Measurements from ENCODE around the gene EPHA10.
"Not testable (repeated sequence)": the region's sequence is repeated elsewhere in the genome, so short reads cannot be mapped to it uniquely, and the experiment has no call there.

EPHA10 gene

DNA sequence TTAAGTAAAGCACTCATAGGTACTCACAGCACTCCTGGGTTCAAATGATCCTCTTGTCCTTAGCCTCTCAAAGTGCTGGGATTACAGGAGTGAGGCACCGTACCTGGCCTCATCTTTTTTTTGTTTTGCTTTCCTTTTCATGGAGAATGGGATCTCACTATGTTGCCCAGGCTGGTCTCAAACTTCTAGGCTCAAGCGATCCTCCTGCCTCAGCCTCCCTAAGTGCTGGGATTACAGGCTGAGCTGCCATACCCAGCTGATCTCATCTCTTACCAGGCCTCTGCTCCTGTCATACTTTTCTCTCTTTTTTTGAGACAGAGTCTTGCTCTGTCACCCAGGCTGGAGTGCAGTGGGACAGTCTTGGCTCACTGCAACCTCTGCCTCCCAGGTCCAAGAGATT, 77.2 kb downstream of the EPHA10 start:
- H3K27ac Mint-ChIP-seq (ENCODE audit: low read depth); H3K9me3 Mint-ChIP-seq; ATAC-seq (replicated peaks; ENCODE audit: extremely low read depth, poor library complexity, severe bottlenecking); H3K4me3 Mint-ChIP-seq; DNase-seq (ENCODE audit: low spot score in 2 of 2); H3K27me3 Mint-ChIP-seq: not testable (repeated sequence)
- Mint-ChIP-seq H3K4me1 (peaks cover 43% of the 10 kb centered on the region), H3K36me3 (ENCODE audit: insufficient read depth) (peaks cover 50% of the 10 kb centered on the region)

GRCh38 chr1:37685722-37686121, 79.2 kb downstream of the EPHA10 start:
- ATAC-seq (replicated peaks; ENCODE audit: extremely low read depth, poor library complexity, severe bottlenecking), result no peak
- Mint-ChIP-seq H3K36me3 (ENCODE audit: insufficient read depth) (peaks cover 49% of the 10 kb centered on the region), H3K27ac (ENCODE audit: low read depth) (no peak overlapping the region)

DNA sequence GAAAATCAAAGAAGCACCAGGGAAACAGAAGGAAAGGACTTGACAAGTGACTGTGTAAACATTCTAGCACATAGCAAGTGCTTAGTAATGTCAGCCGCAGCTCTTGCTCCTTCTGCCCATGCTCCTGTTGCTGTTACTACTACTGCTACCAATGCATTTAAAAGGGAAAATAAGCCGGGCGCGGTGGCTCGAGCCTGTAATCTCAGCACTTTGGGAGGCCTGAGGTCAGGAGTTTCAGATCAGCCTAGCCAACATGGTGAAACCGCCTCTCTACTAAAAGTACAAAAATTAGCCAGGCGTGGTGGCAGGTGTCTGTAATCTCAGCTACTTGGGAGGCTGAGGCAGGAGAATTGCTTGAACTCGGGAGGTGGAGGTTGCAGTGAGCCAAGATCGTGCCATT, 80.7 kb downstream of the EPHA10 start:
- H3K9me3 Mint-ChIP-seq; H3K27me3 Mint-ChIP-seq; DNase-seq (ENCODE audit: low spot score in 2 of 2); H3K27ac Mint-ChIP-seq (ENCODE audit: low read depth); H3K4me3 Mint-ChIP-seq; ATAC-seq (replicated peaks; ENCODE audit: extremely low read depth, poor library complexity, severe bottlenecking): not testable (repeated sequence)
- Mint-ChIP-seq H3K4me1 (peaks cover 18% of the 10 kb centered on the region), H3K36me3 (ENCODE audit: insufficient read depth) (peaks cover 43% of the 10 kb centered on the region)

More at GRCh38 chr1:37685722-37686121, 79.2 kb downstream of the EPHA10 start:
- no peak for DNase-seq (ENCODE audit: low spot score in 2 of 2)
- H3K4me1 Mint-ChIP-seq, result peaks cover 31% of the 10 kb centered on the region
- H3K9me3 Mint-ChIP-seq, result no peaks in the 10 kb centered on the region
- H3K27me3 Mint-ChIP-seq, result no peaks in the 10 kb centered on the region
- H3K4me3 Mint-ChIP-seq, result no peak overlapping the region

DNA sequence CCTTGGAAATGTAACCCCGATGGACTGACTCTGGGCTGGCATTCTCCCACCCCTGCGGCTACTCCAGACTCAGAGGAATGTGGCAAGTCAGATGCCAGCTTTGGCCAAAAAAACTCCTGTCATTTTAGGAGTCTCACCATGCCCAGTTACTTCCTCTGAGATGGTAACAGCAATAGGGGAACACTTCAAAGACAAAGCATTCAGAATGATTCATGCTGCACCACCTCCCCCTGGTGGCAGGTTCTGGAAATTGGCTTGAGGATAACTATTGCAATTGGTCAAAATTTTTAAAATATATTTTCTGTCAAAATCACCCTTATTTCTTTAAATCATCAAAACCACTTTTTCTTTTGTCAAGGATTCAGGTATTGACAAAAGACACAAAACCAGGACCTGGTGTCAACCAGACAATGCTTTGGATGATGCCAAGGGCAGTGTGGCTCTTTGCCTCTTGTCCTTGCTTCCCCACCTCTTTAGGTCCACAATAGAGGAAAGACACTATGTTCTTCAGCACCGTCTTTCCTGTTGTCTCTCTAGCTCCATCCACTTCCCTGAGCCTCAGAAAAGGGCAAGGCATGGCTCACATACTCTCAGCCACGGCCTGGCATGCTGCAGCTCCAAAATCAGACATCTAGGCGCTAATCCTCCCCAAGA, 82.5 kb downstream of the EPHA10 start:
- Mint-ChIP-seq H3K27ac (ENCODE audit: low read depth) (peak overlapping the region; percentile 30), H3K36me3 (ENCODE audit: insufficient read depth) (peaks cover 37% of the 10 kb centered on the region)
- peak; percentile 64 to 72 for DNase-seq (ENCODE audit: low spot score in 2 of 2)

GRCh38 chr1:37680933-37681332, 84.0 kb downstream of the EPHA10 start:
- H3K27ac Mint-ChIP-seq (ENCODE audit: low read depth), result no peak overlapping the region
- H3K4me1 Mint-ChIP-seq, result peaks cover 7% of the 10 kb centered on the region
- peaks cover 32% of the 10 kb centered on the region for H3K36me3 Mint-ChIP-seq (ENCODE audit: insufficient read depth)
- H3K4me3 Mint-ChIP-seq, result no peak overlapping the region
- DNase-seq (ENCODE audit: low spot score in 2 of 2) (no peak), ATAC-seq (replicated peaks; ENCODE audit: extremely low read depth, poor library complexity, severe bottlenecking) (no peak)
- no peaks in the 10 kb centered on the region for H3K9me3 Mint-ChIP-seq
- H3K27me3 Mint-ChIP-seq, result no peaks in the 10 kb centered on the region

More for the DNA sequence above, 82.5 kb downstream of the EPHA10 start:
- H3K27me3 Mint-ChIP-seq, result no peaks in the 10 kb centered on the region
- no peak overlapping the region for H3K4me3 Mint-ChIP-seq
- peaks cover 7% of the 10 kb centered on the region for H3K4me1 Mint-ChIP-seq
- ATAC-seq (replicated peaks; ENCODE audit: extremely low read depth, poor library complexity, severe bottlenecking), result no peak
- H3K9me3 Mint-ChIP-seq, result no peaks in the 10 kb centered on the region

DNA sequence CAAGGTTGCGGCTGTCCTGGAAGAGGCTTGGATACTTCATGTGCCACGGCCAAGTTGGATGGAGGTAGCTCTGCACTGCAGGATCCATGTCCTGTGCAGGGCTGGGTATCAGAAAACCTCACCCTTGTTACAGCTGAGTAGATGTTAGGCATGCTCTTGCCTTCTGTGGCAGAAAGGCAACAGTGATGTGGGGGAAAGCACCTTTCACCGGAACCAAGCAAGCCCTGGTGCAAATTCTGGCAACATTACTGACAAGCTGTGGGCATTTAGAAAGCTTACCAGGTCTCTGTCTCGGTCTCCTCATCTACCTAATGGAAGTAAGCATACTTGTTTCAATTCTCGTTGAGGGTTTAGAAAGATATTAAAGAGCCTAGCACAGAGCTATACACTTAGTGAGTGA, 87.1 kb downstream of the EPHA10 start:
- Mint-ChIP-seq H3K4me1 (peaks cover 5% of the 10 kb centered on the region), H3K36me3 (ENCODE audit: insufficient read depth) (peaks cover 10% of the 10 kb centered on the region), H3K27ac (ENCODE audit: low read depth) (no peak overlapping the region), H3K27me3 (no peaks in the 10 kb centered on the region), H3K9me3 (no peaks in the 10 kb centered on the region), H3K4me3 (no peak overlapping the region)
- ATAC-seq (replicated peaks; ENCODE audit: extremely low read depth, poor library complexity, severe bottlenecking) (no peak), DNase-seq (ENCODE audit: low spot score in 2 of 2) (no peak)

DNA sequence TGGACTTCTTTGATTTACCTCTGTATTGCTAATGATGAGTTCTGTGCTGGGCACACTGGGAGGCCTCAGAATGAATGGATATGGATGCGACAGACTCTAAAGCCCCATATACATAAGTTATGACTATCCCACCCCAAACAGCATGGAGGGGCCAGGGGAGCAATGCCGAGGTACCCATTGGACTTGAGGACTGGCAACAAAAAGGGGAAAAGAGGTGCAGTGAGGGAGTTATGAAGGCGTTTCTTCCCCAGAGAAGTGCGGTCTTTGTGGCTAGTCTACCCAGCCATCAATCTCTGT, 87.8 kb downstream of the EPHA10 start:
- Mint-ChIP-seq H3K27ac (ENCODE audit: low read depth) (no peak overlapping the region), H3K9me3 (no peaks in the 10 kb centered on the region), H3K4me1 (peaks cover 5% of the 10 kb centered on the region), H3K36me3 (ENCODE audit: insufficient read depth) (peaks cover 3% of the 10 kb centered on the region), H3K4me3 (no peak overlapping the region), H3K27me3 (no peaks in the 10 kb centered on the region)
- DNase-seq (ENCODE audit: low spot score in 2 of 2) (no peak), ATAC-seq (replicated peaks; ENCODE audit: extremely low read depth, poor library complexity, severe bottlenecking) (no peak)

- Mint-ChIP-seq H3K4me1 (peaks cover 5% of the 10 kb centered on the region), H3K9me3 (no peaks in the 10 kb centered on the region), H3K27ac (ENCODE audit: low read depth) (no peak overlapping the region), H3K27me3 (no peaks in the 10 kb centered on the region), H3K36me3 (ENCODE audit: insufficient read depth) (peaks cover 2% of the 10 kb centered on the region), H3K4me3 (no peak overlapping the region)
- DNase-seq (ENCODE audit: low spot score in 2 of 2) (no peak), ATAC-seq (replicated peaks; ENCODE audit: extremely low read depth, poor library complexity, severe bottlenecking) (no peak)
Observed at GRCh38 chr1:37676281-37677142, 88.4 kb downstream of the EPHA10 start.

- ATAC-seq (replicated peaks; ENCODE audit: extremely low read depth, poor library complexity, severe bottlenecking) (peak; percentile 92), DNase-seq (ENCODE audit: low spot score in 2 of 2) (peak; percentile 42 to 68)
- no peaks in the 10 kb centered on the region for H3K9me3 Mint-ChIP-seq
- H3K27me3 Mint-ChIP-seq, result no peaks in the 10 kb centered on the region
- H3K27ac Mint-ChIP-seq (ENCODE audit: low read depth), result no peak overlapping the region
- H3K4me1 Mint-ChIP-seq, result peaks cover 5% of the 10 kb centered on the region
- peaks cover 2% of the 10 kb centered on the region for H3K36me3 Mint-ChIP-seq (ENCODE audit: insufficient read depth)
- peak overlapping the region; percentile 56 for H3K4me3 Mint-ChIP-seq
Observed at GRCh38 chr1:37673920-37674319, 91.0 kb downstream of the EPHA10 start.

DNA sequence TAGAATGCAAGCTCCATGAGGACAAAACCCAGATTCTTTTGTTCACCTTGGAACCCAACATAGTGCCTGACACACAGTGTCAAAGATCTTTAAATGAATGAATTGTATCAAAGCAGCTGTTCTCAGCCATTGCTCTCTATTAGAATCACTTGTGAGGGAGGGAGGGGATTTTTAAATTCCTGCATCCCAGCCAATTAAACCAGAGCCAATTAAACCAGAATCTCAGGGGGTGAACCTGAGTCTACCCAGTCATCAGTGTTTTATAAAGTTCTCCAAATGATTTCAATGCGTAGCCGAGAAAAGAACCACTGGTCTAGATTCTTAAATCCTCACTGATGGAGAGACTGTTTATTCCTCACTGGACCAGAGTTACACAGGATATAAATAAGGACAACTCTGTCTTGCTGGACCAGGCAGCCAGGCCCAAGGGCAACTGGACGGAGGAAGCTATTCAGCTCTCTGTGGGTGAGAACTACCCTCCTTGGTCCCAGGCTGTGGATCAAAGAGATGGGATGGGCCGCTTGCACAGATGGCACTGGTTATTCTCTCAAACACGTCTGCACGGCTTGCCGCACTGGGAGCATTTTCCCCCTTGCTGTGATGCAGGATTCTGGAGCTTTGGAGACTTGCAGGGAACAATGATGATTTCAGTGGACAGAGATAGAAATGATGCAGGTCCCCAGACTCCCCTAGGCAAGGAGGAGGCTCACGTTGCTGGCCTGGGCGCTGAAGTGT, 92.6 kb downstream of the EPHA10 start:
- DNase-seq (ENCODE audit: low spot score in 2 of 2) (no peak), ATAC-seq (replicated peaks; ENCODE audit: extremely low read depth, poor library complexity, severe bottlenecking) (no peak)
- Mint-ChIP-seq H3K27me3 (no peaks in the 10 kb centered on the region), H3K36me3 (ENCODE audit: insufficient read depth) (peaks cover 2% of the 10 kb centered on the region), H3K4me1 (peaks cover 5% of the 10 kb centered on the region), H3K27ac (ENCODE audit: low read depth) (no peak overlapping the region), H3K4me3 (no peak overlapping the region), H3K9me3 (no peaks in the 10 kb centered on the region)

GRCh38 chr1:37671261-37671660, 93.7 kb downstream of the EPHA10 start:
- no peaks in the 10 kb centered on the region for H3K9me3 Mint-ChIP-seq
- no peak overlapping the region for H3K4me3 Mint-ChIP-seq
- H3K27ac Mint-ChIP-seq (ENCODE audit: low read depth), result no peak overlapping the region
- no peaks in the 10 kb centered on the region for H3K27me3 Mint-ChIP-seq
- no peak for ATAC-seq (replicated peaks; ENCODE audit: extremely low read depth, poor library complexity, severe bottlenecking)
- peaks cover 5% of the 10 kb centered on the region for H3K4me1 Mint-ChIP-seq
- peaks cover 2% of the 10 kb centered on the region for H3K36me3 Mint-ChIP-seq (ENCODE audit: insufficient read depth)
- DNase-seq (ENCODE audit: low spot score in 2 of 2), result no peak

DNA sequence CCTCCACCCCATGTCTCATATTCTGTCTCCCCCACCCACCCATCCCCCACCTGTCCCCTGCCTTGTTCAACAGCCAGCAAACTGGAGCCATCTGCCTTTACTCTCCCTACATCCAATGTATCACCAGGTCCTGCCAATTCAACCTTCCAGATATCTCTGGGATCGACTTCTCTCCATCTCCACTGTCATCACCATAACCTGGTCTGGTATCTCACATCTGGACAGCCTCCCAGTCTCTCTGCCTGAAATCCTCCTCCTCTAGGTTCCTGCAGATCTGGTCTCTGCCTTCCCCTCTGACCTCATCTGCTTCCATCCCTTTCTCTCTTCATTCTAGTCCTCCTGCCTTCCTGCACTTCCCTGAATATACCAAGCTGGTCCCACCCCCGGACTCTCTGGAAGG, 94.8 kb downstream of the EPHA10 start:
- H3K9me3 Mint-ChIP-seq, result no peaks in the 10 kb centered on the region

More for the DNA sequence above, 94.8 kb downstream of the EPHA10 start:
- ATAC-seq (replicated peaks; ENCODE audit: extremely low read depth, poor library complexity, severe bottlenecking) (no peak), DNase-seq (ENCODE audit: low spot score in 2 of 2) (no peak)
- Mint-ChIP-seq H3K4me3 (no peak overlapping the region), H3K36me3 (ENCODE audit: insufficient read depth) (peaks cover 2% of the 10 kb centered on the region), H3K4me1 (peaks cover 5% of the 10 kb centered on the region), H3K27me3 (no peaks in the 10 kb centered on the region), H3K27ac (ENCODE audit: low read depth) (no peak overlapping the region)
